H1 (cell line): Measurements from ENCODE around the gene CCDC171.

Experiments
- EGR1 ChIP-seq: IDR thresholded peaks from 2 replicates; pipeline ENCODE4 v1.6.1; 2011; ENCODE audit warnings: low read depth, low read length, borderline replicate concordance
- TCF12 ChIP-seq: IDR thresholded peaks from 2 replicates; pipeline ENCODE4 v1.6.1; 2011; ENCODE audit warnings: low read depth, mild to moderate bottlenecking, low read length

DNA sequence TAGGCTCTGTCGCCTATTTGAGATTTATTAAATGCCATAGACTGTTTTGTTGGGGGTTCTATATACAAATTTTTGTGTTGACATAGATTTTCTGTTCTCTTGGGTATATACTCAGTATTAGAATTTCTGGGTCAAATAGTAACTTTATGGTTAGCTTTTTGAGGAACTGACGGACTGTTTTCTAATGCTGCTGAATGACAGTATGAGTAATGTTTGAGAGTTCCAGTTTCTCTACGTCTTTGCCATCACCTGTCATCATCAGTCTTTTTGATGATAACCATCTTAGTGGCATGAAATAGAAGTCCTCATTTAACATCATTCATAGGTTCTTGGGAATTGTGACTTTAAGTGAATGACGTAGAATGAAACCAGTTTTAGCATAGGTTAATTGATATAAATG, 60.1 kb downstream of the CCDC171 start:
- TF ChIP-seq TCF12 = no peak
- no peak for TF ChIP-seq EGR1
